ENCODE results near the gene MYH9.

Gene MYH9

DNA sequence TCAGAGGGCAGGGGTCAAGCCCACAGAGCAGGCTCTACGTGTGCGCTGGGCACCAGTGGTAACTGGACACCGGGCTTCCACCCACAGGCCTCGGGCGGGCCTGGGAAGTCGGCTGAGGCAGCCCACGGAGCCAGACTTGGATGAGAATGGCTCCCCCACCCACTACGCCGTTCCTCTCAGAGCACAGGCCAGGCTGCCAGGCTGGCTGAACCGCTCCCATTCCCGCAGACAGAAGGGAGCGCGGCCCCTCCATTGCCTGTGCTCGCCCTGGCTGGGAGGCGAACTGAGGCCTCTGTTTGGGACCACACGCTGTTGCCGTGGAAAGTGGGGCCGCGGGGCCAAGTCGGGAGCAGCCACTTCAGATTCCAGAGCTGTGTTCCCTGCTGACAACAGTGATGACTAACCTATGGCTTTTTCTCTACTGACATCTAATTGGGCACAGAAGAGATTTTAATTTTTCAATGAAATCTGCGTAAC lies 63.9 kb downstream of the MYH9 start:
- H3K4me3 Mint-ChIP-seq = no peak overlapping the region
- H3K36me3 Mint-ChIP-seq (ENCODE audit: insufficient read depth) = peaks cover 85% of the 10 kb centered on the region
- DNase-seq (ENCODE audit: low spot score in 2 of 2) (no peak), ATAC-seq (replicated peaks; ENCODE audit: extremely low read depth, poor library complexity, severe bottlenecking) (no peak)
- H3K27me3 Mint-ChIP-seq = no peaks in the 10 kb centered on the region
- H3K4me1 Mint-ChIP-seq = peaks cover 34% of the 10 kb centered on the region
- H3K27ac Mint-ChIP-seq (ENCODE audit: low read depth) = no peak overlapping the region
- H3K9me3 Mint-ChIP-seq = no peaks in the 10 kb centered on the region

DNA sequence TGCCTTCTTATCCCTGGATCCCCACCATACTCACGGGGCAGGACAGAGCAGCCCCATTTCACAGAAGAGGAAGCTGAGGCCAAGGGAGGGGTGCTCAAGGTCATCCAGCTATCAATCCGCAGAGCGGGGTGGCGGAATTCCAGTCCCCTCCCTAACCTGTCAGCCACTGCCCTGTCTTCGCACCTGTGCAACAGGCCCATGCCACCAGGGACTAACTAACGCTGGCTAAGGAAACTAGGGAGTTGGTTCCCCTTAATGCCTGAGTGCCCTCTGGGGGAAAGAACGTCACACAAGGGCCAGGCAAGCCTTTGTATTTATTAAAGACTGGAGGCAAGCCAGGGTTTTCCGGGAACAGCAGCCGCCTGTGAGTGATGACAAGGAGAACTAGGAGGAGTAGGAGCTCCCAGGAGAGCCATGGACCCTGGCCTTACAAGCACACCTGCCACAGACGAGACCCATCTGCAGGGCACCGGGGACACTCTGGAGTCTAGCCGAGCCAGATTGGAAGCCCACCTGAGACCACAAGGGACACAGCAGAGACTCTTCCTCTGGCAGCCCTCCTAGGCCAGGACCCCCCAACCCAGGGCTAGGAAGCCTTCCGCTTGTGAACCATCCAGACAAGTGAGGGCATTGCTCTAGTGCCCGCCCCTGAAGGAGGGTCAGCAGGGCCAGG lies 64.4 kb downstream of the MYH9 start:
- no peak overlapping the region for H3K4me3 Mint-ChIP-seq
- H3K27me3 Mint-ChIP-seq = no peaks in the 10 kb centered on the region
- DNase-seq (ENCODE audit: low spot score in 2 of 2) (no peak), ATAC-seq (replicated peaks; ENCODE audit: extremely low read depth, poor library complexity, severe bottlenecking) (no peak)
- H3K27ac Mint-ChIP-seq (ENCODE audit: low read depth) = peak overlapping the region; percentile 74
- peaks cover 84% of the 10 kb centered on the region for H3K36me3 Mint-ChIP-seq (ENCODE audit: insufficient read depth)
- peaks cover 29% of the 10 kb centered on the region for H3K4me1 Mint-ChIP-seq
- no peaks in the 10 kb centered on the region for H3K9me3 Mint-ChIP-seq

DNA sequence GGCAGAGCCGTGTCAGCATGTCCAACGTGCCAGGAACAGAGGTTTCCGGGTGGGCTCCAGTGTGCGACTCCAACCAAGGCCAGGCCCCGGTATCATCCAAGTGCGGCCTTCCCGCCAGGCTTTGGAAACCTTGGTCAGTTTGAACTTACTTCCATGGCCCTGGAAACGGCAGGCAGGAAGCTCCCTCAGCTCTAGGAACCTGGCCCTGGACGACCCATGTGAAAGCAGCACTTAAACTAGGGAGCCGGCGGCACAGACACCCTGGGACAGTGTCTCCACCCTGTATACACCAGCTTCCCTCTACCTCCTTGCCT lies 65.2 kb downstream of the MYH9 start:
- DNase-seq (ENCODE audit: low spot score in 2 of 2) (no peak), ATAC-seq (replicated peaks; ENCODE audit: extremely low read depth, poor library complexity, severe bottlenecking) (no peak)
- Mint-ChIP-seq H3K27me3 (no peaks in the 10 kb centered on the region), H3K36me3 (ENCODE audit: insufficient read depth) (peaks cover 83% of the 10 kb centered on the region), H3K4me3 (no peak overlapping the region), H3K9me3 (no peaks in the 10 kb centered on the region), H3K27ac (ENCODE audit: low read depth) (peak overlapping the region; percentile 74), H3K4me1 (peaks cover 24% of the 10 kb centered on the region)

DNA sequence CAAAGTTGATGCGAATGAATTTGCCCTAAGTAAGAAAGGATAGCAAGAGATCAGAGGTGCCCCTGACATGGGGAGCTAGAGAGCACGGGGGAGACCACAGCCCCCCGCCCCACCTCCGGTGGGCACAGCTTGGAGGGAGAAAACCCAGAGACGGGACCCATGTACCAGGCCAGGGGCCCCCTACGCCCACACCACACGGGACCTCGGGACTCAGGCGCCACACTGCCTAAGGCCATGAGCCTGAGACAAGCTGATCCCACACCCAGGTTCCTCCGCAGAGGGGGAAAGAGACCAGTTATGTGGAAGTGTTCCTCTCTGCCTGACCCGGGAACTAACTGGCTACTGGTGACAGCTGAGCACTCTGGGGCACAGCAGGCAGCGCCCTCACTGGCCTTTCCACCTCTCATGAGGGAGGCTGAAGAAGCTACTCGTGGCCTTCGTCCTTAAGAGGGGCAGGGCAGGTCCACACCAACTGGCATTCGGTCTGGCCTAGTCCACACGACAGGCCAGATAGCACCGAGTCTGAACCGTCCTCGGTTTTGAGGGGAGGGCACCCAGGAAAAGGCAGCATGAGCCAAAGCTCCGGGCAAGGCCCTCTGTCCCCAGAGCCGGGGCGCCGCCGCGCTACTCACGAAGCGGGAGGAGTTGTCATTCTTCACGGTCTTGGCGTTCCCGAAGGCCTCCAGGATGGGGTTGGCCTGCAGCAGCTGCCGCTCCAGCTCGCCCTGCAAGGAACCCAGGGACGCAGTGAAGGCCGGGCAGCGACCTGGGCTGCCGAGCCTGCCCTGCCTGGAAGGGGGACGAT lies 65.8 kb downstream of the MYH9 start:
- Mint-ChIP-seq H3K4me3 (no peak overlapping the region), H3K27me3 (no peaks in the 10 kb centered on the region), H3K9me3 (no peaks in the 10 kb centered on the region), H3K36me3 (ENCODE audit: insufficient read depth) (peaks cover 83% of the 10 kb centered on the region), H3K27ac (ENCODE audit: low read depth) (no peak overlapping the region), H3K4me1 (peaks cover 19% of the 10 kb centered on the region)
- no peak for DNase-seq (ENCODE audit: low spot score in 2 of 2)
- ATAC-seq (replicated peaks; ENCODE audit: extremely low read depth, poor library complexity, severe bottlenecking) = no peak

DNA sequence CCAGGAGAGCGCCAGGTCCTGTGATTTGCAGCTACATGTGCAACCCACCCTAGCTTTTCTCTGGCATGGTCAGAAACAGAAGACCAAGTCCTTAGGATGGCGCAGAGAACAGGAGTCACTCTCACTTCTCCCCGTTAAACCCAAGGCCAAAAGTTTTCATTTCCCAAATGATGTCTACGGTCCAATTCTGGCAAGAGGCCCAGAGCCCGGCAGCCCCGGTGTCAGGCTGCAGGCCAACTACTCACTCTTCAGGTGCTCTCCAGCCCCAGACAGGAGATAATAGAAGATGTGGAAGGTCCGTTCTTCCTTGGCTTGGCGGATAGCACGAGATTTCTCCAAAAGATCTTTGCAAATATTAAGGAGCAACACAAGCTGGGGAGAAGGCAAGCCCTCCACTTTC lies 67.2 kb downstream of the MYH9 start:
- Mint-ChIP-seq H3K27ac (ENCODE audit: low read depth) (peak overlapping the region; percentile 22), H3K36me3 (ENCODE audit: insufficient read depth) (peaks cover 85% of the 10 kb centered on the region), H3K4me1 (peaks cover 12% of the 10 kb centered on the region), H3K4me3 (no peak overlapping the region), H3K9me3 (no peaks in the 10 kb centered on the region), H3K27me3 (no peaks in the 10 kb centered on the region)
- DNase-seq (ENCODE audit: low spot score in 2 of 2) = no peak
- ATAC-seq (replicated peaks; ENCODE audit: extremely low read depth, poor library complexity, severe bottlenecking) = no peak

DNA sequence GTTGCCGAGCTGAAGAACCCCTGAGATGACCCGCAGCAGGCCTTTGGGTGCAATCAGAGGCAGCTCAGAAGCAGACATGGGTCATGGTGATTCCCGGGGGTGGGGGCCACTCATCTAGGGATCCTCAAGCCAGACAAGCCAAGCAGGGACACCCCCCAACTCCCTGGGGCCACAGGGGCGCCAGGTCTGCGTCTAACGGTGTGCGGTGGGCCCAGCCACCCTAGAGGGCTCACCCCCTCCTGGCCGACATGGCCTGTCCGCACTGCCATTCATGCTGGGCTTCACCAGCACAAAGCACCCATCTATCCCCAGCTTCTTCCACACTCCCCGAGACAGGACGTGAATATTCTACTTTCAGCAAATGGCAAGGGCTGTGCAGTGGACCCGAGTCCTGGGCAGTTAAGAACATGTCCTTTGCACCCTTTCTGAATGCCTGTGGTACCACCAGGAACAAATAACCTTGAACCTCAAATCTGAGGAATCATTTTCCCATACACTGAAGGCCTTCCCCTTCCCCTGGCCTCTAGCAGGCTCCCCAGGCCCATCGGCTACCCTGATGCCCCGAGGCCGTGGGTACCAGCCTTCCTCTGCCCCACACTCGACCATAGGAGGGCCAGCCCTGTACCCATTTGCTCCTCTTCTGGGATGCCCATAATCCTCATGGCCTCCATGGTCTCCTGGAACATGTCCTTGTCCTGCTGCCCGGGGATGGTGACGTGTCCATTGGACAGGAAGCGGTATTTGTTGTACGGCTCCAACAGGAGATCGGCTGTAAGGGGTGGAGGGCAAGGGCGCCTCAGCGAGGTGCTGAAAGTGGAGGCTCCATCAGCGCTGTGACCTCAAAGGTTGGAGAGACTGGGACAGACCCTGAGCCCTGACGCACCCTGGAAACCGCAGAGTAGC lies 67.9 kb downstream of the MYH9 start:
- Mint-ChIP-seq H3K36me3 (ENCODE audit: insufficient read depth) (peaks cover 85% of the 10 kb centered on the region), H3K27ac (ENCODE audit: low read depth) (peak overlapping the region; percentile 22), H3K27me3 (no peaks in the 10 kb centered on the region), H3K4me1 (peaks cover 10% of the 10 kb centered on the region), H3K9me3 (no peaks in the 10 kb centered on the region), H3K4me3 (no peak overlapping the region)
- ATAC-seq (replicated peaks; ENCODE audit: extremely low read depth, poor library complexity, severe bottlenecking) (no peak), DNase-seq (ENCODE audit: low spot score in 2 of 2) (no peak)

DNA sequence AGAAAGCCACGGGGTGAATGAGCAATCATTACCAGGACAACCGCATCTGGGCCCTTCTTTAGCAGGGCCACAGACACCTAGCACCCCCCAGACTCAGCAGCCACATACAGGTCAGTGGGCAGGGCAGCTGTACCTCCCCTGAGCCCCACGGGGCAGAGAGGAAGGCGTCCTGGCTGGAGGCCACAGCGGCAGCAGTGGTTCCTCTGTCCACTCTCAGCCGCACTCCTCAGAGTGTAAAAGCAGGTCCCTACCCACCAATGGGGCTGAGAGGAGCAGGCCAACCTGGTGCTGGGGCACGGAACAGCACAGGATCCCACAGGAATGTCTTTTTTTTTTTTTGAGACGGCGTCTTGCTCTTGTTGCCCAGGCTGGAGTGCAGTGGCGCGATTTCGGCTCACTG lies 69.3 kb downstream of the MYH9 start:
- Mint-ChIP-seq H3K4me3 (no peak overlapping the region), H3K27ac (ENCODE audit: low read depth) (no peak overlapping the region), H3K4me1 (peaks cover 8% of the 10 kb centered on the region), H3K27me3 (no peaks in the 10 kb centered on the region), H3K9me3 (no peaks in the 10 kb centered on the region), H3K36me3 (ENCODE audit: insufficient read depth) (peaks cover 92% of the 10 kb centered on the region)
- DNase-seq (ENCODE audit: low spot score in 2 of 2) (no peak), ATAC-seq (replicated peaks; ENCODE audit: extremely low read depth, poor library complexity, severe bottlenecking) (no peak)

DNA sequence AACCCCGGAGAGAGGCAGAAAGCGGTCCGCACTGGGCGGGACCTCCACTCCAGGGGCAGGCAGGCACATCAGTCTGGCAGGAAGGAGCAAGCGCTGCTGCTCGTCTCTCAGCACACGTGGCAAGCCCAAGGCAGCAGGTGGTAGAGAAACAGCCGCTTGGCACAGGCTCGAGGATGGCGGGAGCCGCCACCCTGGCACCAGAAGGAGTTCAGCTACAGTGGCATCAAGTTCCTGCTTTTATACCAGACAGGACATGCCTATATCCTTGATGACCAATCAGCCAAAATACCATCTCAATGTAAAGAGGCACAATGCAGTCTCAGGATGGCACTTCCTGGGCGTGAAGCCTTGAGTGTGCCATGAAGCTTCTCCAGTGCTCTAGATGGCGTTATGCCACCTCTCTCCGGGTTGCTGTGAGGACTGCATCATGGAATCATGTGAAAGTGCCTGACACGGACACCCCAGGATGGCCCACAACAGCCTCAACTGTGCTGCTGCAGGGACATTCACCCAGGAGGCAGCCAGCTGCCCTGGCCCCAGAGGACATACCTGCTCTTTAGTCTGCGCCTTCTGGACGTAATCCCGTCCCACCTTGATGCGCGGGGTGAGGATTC lies 70.0 kb downstream of the MYH9 start:
- no peaks in the 10 kb centered on the region for H3K27me3 Mint-ChIP-seq
- peaks cover 2% of the 10 kb centered on the region for H3K4me1 Mint-ChIP-seq
- H3K36me3 Mint-ChIP-seq (ENCODE audit: insufficient read depth) = peaks cover 92% of the 10 kb centered on the region
- H3K27ac Mint-ChIP-seq (ENCODE audit: low read depth) = peak overlapping the region; percentile 46
- ATAC-seq (replicated peaks; ENCODE audit: extremely low read depth, poor library complexity, severe bottlenecking) (no peak), DNase-seq (ENCODE audit: low spot score in 2 of 2) (no peak)
- H3K4me3 Mint-ChIP-seq = no peak overlapping the region
- no peaks in the 10 kb centered on the region for H3K9me3 Mint-ChIP-seq

DNA sequence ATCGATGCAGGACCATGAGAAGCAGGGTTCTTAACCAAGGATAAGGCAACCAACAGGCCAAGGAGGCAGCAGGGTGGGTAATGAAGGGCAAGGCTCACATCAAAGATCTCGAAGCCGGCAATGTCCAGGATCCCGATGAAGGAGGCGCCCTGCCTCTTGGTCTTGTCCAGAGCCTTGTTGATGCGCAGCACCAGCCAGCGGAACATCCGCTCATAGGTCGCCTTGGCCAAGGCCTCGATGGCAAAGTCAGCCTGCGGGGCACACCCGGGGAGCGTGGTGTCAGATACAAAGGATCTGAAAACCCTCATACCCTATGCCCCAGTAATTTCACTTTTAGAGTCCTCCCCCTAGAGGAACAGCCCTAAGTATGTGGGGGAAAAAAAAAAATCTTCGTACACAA lies 71.3 kb downstream of the MYH9 start:
- DNase-seq (ENCODE audit: low spot score in 2 of 2) (no peak), ATAC-seq (replicated peaks; ENCODE audit: extremely low read depth, poor library complexity, severe bottlenecking) (no peak)
- Mint-ChIP-seq H3K4me3 (no peak overlapping the region), H3K9me3 (no peaks in the 10 kb centered on the region), H3K27ac (ENCODE audit: low read depth) (no peak overlapping the region), H3K4me1 (no peaks in the 10 kb centered on the region), H3K27me3 (no peaks in the 10 kb centered on the region), H3K36me3 (ENCODE audit: insufficient read depth) (peaks cover 92% of the 10 kb centered on the region)

DNA sequence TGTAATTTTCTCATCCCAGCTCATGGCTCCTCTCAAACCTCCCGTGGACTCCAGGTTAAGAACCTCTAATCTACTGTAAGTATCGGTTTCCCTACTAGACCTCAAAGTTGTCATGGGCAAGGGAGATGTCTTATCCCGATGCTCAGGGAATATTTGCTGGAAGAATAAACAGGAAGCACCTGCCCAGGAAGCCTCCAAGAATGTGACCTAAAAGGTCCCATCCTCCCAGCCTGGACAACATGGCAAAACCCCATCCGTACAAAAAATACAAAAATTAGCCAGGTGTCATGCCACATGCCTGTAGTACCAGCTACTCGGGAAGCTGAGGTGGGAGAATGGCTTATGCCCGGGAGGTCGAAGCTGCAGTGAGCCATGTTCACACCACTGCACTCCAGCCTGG lies 72.4 kb downstream of the MYH9 start:
- Mint-ChIP-seq H3K9me3 (no peaks in the 10 kb centered on the region), H3K27ac (ENCODE audit: low read depth) (peak overlapping the region; percentile 10), H3K27me3 (no peaks in the 10 kb centered on the region), H3K4me1 (no peaks in the 10 kb centered on the region), H3K36me3 (ENCODE audit: insufficient read depth) (peaks cover 91% of the 10 kb centered on the region), H3K4me3 (no peak overlapping the region)
- ATAC-seq (replicated peaks; ENCODE audit: extremely low read depth, poor library complexity, severe bottlenecking) (no peak), DNase-seq (ENCODE audit: low spot score in 2 of 2) (no peak)

DNA sequence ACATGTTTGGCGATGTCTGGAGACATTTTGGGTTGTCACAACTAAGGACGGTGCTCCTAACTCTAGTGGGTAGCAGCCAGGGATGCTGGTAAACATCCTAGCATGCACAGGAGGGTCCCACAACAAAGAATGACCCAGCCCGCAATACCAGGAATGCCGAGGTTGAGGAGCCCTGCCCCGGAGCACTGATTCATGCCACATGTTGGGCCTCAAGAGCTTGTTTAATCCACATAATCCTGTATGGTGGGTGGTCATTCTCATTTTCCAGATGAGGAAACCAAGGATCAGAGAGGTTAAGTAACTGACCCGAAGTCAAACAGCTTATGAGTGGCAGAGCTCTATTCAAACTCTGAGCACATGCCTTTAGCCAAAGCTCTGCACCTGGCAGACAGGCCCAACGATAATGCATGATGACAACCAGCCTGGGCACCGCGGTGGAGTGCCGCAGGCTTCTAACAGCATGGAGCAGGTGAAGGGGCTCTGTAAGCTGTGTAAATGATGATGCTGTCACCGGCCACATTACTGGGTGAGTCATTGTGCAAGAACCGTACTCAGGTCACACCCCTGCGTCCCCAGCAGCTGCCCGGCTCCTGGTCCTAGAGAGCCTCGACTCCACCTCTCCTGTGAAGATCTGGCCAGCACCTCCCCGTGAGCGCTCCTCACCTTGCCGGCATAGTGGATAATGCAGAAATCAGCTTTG lies 76.2 kb downstream of the MYH9 start:
- DNase-seq (ENCODE audit: low spot score in 2 of 2) (no peak), ATAC-seq (replicated peaks; ENCODE audit: extremely low read depth, poor library complexity, severe bottlenecking) (peak; percentile 3)
- Mint-ChIP-seq H3K4me3 (no peak overlapping the region), H3K9me3 (no peaks in the 10 kb centered on the region), H3K4me1 (peaks cover 4% of the 10 kb centered on the region), H3K36me3 (ENCODE audit: insufficient read depth) (peaks cover 90% of the 10 kb centered on the region), H3K27me3 (no peaks in the 10 kb centered on the region), H3K27ac (ENCODE audit: low read depth) (peak overlapping the region; percentile 44)

DNA sequence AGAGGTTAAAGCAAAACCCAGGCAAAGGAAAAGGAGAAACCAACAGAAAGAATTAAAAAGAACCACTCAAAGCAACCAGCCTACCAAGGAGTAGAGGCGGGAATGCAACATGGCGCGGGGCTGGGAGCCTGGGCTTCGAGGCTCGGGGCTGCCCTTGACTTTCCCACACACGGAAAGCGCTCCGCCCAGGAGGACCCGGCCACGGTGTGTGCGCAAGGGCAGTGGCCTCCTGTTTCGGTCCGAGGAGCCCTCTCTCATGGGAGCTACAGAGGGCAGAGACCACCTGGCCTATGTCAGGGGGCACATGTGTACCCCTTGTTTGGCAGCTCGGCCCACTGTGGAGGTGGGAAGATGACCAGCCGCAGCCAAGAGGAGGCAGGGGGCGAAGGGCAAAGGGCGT lies 78.9 kb downstream of the MYH9 start:
- H3K9me3 Mint-ChIP-seq = no peaks in the 10 kb centered on the region
- peaks cover 84% of the 10 kb centered on the region for H3K36me3 Mint-ChIP-seq (ENCODE audit: insufficient read depth)
- H3K4me1 Mint-ChIP-seq = peaks cover 4% of the 10 kb centered on the region
- H3K4me3 Mint-ChIP-seq = peak overlapping the region; percentile 32
- no peaks in the 10 kb centered on the region for H3K27me3 Mint-ChIP-seq
- DNase-seq (ENCODE audit: low spot score in 2 of 2) (no peak), ATAC-seq (replicated peaks; ENCODE audit: extremely low read depth, poor library complexity, severe bottlenecking) (no peak)
- H3K27ac Mint-ChIP-seq (ENCODE audit: low read depth) = no peak overlapping the region
